ENCODE data around the gene DIS3L2.

DNA sequence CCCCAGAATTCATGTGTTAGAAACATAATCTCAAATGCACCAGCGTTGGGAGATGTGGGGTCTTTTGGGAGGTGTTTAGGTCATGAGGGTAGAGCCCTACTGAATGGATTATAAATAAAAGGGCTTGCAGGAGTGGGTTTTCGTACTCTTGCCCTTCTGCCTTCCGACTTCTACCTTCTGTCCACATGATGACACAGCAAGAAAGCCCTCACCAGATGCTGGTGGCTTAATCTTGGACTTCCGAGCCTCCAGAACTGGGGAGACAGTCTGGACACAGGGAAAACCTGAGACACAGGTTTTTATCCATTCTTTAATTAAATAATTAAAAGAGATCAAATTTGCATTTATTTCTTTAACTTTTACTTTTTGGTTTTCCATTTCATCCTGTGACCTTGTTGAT is 87.8 kb downstream of the DIS3L2 start:
- no peak for TF ChIP-seq EZH2phosphoT487 (IDR thresholded peaks at IDR 0.05; ENCODE audit: insufficient read depth, low read depth)
- no peak for TF ChIP-seq EZH2 (IDR thresholded peaks at IDR 0.05; ENCODE audit: insufficient read depth, poor library complexity, severe bottlenecking)
